Osteoblast (primary cell): ENCODE measurements around the gene GRWD1. TPM values are rescaled to one million over a fixed set of nuclear protein-coding genes. Genes with fewer than 3 reads are reported as not detected.
A peak's percentile ranks its signal among the peaks of the same experiment; 100 is the strongest.

Experiments
- DNase-seq: peaks from one replicate; pipeline ENCODE4 v3.0.0; 2011; ENCODE audit warnings: low spot score, mixed read lengths; ENCODE audit not compliant: insufficient read length; ENCODE audit errors: missing footprints
- H2AFZ ChIP-seq: 2 replicates; pipeline ENCODE4 v1.6.0; 2011; ENCODE audit warnings: mild to moderate bottlenecking, low read length
- H3K27ac ChIP-seq: 2 replicates; pipeline ENCODE4 v1.5.1; 2011; ENCODE audit warnings: mild to moderate bottlenecking, low read depth, low read length, moderate library complexity
- H3K27me3 ChIP-seq: 2 replicates; pipeline ENCODE4 v1.6.0; 2012; ENCODE audit warnings: mild to moderate bottlenecking, control low read depth, inconsistent platforms, low read length, moderate library complexity; ENCODE audit not compliant: insufficient read depth
- H3K36me3 ChIP-seq: 2 replicates; pipeline ENCODE4 v1.5.1; 2011; ENCODE audit warnings: mild to moderate bottlenecking, low read length, control low read depth, moderate library complexity; ENCODE audit not compliant: insufficient read depth
- H3K4me1 ChIP-seq: 2 replicates; pipeline ENCODE4 v1.5.1; 2011; ENCODE audit warnings: mild to moderate bottlenecking, low read length, control low read depth, moderate library complexity; ENCODE audit not compliant: insufficient read depth
- H3K4me2 ChIP-seq: 2 replicates; pipeline ENCODE4 v1.6.0; 2011; ENCODE audit warnings: mild to moderate bottlenecking, low read length; ENCODE audit not compliant: insufficient read depth
- H3K4me3 ChIP-seq: fragments of 200-600 bp; sonication (generic); 3 replicates; pipeline ENCODE4 v1.5.1; 2012; ENCODE audit warnings: mild to moderate bottlenecking, low read length, inconsistent platforms; ENCODE audit not compliant: insufficient read depth
- H3K79me2 ChIP-seq: 2 replicates; pipeline ENCODE4 v1.6.0; 2012; ENCODE audit warnings: mild to moderate bottlenecking, low read length, control low read depth, inconsistent platforms; ENCODE audit not compliant: insufficient read depth
- H3K9me3 ChIP-seq: 2 replicates; pipeline ENCODE4 v1.5.1; 2011; ENCODE audit warnings: low read depth, low read length, control low read depth
- H4K20me1 ChIP-seq: 2 replicates; pipeline ENCODE4 v1.6.0; 2012; ENCODE audit warnings: mild to moderate bottlenecking, low read length, control low read depth; ENCODE audit not compliant: insufficient read depth
- total RNA-seq: library from RNA; depleted of rRNA; stranded (reverse); fragments of >200 nt; gene quantifications from 2 replicates; pipeline ENCODE4 v1.2.3, GENCODE V29; 2012
- TF ChIP-seq, protein P1 (sequence below): IDR thresholded peaks from 2 replicates; pipeline ENCODE4 v1.5.1; 2011; ENCODE audit warnings: mild to moderate bottlenecking, low read depth, low read length, moderate library complexity; ENCODE audit errors: extremely low read depth

The GRWD1 gene
- total RNA-seq, 1 donor, result 25.0 TPM

DNA sequence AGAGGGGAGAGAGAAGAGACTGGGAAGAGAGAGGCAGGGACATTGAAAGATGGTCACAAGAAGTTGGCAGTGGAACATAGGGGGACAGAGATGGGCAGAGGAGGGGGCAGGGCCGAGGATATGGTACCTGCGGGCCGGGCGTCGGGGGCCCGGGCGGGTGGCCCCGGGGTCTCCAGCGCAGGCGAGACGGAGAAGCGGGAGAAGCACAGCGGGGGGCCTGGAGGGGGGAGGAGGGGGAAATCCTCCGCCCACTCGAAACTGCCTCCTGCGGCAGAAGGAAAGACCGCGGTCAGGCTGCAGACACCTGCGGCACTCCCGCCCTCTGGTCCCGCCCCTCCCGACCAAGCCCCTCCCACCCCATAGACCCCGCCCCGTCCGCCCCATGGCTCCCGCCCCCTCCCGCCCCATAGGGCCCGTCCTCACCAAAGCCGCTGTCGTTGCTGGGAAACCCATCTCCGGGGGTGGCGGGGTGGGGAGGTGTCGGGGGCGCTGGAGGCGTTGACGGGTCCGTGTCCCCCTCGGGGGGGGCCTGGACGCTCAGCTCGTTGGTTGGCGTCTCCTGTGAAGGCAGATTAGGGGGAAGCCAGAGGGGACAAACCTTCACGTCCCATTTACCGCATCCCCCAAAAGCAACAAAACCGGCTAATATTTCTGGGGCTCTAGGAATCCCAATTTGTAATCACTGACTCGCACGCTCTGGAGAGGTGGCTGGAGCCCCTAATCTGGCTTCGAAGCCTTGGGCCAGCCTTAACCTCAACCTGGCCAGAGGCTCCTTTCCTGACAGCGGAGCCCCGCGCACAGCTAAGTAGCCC, 45.4 kb downstream of the GRWD1 start:
- Histone ChIP-seq H3K4me1 (peaks cover 17% of the 10 kb centered on the region), H3K27me3 (no peaks in the 10 kb centered on the region), H3K4me3 (no peak overlapping the region), H3K9me3 (no peaks in the 10 kb centered on the region), H3K27ac (no peak overlapping the region), H3K79me2 (no peaks in the 10 kb centered on the region), H3K4me2 (no peak overlapping the region), H3K36me3 (no peaks in the 10 kb centered on the region), H4K20me1 (no peaks in the 10 kb centered on the region), H2AFZ (no peak overlapping the region)
- TF ChIP-seq, protein P1, sequence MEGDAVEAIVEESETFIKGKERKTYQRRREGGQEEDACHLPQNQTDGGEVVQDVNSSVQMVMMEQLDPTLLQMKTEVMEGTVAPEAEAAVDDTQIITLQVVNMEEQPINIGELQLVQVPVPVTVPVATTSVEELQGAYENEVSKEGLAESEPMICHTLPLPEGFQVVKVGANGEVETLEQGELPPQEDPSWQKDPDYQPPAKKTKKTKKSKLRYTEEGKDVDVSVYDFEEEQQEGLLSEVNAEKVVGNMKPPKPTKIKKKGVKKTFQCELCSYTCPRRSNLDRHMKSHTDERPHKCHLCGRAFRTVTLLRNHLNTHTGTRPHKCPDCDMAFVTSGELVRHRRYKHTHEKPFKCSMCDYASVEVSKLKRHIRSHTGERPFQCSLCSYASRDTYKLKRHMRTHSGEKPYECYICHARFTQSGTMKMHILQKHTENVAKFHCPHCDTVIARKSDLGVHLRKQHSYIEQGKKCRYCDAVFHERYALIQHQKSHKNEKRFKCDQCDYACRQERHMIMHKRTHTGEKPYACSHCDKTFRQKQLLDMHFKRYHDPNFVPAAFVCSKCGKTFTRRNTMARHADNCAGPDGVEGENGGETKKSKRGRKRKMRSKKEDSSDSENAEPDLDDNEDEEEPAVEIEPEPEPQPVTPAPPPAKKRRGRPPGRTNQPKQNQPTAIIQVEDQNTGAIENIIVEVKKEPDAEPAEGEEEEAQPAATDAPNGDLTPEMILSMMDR, result no peak
- peak; percentile 92 for DNase-seq

DNA sequence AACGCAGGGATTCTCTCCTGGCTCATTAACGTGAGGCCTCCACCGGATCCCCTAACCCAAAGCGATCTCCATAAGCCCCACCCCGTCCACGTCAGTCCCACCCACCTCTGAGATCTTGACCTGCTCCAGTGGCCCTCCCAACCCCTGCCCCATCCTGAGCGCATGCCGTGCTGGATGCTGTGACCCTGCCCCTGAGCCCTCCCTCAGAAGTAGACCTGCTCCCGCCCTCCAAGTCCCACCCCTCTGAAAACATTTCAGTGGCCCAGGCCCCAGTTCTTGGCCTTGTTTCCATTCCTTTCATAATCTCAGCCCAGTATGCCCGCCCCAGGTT, 46.0 kb downstream of the GRWD1 start:
- no peaks in the 10 kb centered on the region for H3K9me3 ChIP-seq
- no peaks in the 10 kb centered on the region for H3K36me3 ChIP-seq
- H3K79me2 ChIP-seq, result no peaks in the 10 kb centered on the region
- no peak overlapping the region for H2AFZ ChIP-seq
- H3K4me3 ChIP-seq, result no peak overlapping the region
- H3K27ac ChIP-seq, result no peak overlapping the region
- H3K4me2 ChIP-seq, result no peak overlapping the region
- DNase-seq, result peak; percentile 52
- H3K27me3 ChIP-seq, result peaks cover 1% of the 10 kb centered on the region
- H3K4me1 ChIP-seq, result peaks cover 17% of the 10 kb centered on the region
- H4K20me1 ChIP-seq, result peaks cover 2% of the 10 kb centered on the region
- TF ChIP-seq, protein P1, result no peak

DNA sequence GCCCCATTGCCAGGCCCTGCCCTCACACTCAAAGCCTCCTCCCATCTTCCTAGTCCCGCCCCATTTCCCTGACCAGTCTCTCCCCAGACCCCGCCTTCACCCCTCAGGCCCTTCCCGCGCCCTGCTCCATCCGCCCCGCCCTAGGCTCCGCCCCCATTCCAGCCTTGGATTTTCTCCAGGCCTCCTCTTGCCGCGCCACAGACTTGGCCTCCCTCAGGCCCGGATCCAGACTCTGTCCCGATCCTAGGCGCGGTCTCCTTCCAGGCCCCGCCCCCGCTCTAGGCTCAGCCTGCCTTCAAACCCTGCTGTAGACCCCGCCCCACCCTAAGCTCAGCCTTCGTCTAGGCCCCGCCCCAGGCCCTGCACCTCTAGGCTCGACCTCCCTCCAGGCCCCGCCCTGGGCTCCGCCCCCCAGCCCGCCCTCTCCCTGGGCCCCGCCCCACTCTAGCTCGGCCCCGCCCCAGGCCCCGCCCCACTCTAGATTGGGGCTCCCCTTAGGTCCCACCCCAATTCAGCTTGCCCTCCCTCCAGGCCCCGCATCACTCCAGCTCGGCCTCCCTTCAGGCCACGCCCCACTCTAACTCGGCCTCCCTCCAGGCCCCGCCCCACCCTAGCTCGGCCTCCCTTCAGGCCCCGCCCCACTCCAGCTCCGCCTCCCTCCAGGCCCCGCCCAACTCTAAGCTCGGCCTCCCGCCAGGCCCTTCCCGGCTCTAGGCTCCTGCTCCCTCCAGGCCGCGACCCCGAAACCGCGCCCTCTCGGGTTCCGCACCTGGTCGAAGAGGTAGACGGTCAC, 47.3 kb downstream of the GRWD1 start:
- Histone ChIP-seq H3K79me2 (no peaks in the 10 kb centered on the region), H3K9me3 (no peaks in the 10 kb centered on the region), H2AFZ (peak overlapping the region; percentile 98), H3K4me1 (peaks cover 8% of the 10 kb centered on the region), H3K27me3 (peaks cover 14% of the 10 kb centered on the region), H3K4me2 (peak overlapping the region; percentile 76), H4K20me1 (peaks cover 5% of the 10 kb centered on the region), H3K27ac (no peak overlapping the region), H3K4me3 (peak overlapping the region; percentile 83), H3K36me3 (no peaks in the 10 kb centered on the region)
- TF ChIP-seq, protein P1, result no peak
- peak; percentile 100 for DNase-seq
